GM18508 (cell line): ENCODE measurements around the gene TAGLN.

Experiments used
- ATAC-seq: cut with Tn5 transposase; IDR thresholded peaks from one replicate; pipeline ENCODE4 v1.9.1; 2021; ENCODE audit warnings: moderate number of reproducible peaks; ENCODE audit not compliant: insufficient read depth, unreplicated experiment

The TAGLN gene

DNA sequence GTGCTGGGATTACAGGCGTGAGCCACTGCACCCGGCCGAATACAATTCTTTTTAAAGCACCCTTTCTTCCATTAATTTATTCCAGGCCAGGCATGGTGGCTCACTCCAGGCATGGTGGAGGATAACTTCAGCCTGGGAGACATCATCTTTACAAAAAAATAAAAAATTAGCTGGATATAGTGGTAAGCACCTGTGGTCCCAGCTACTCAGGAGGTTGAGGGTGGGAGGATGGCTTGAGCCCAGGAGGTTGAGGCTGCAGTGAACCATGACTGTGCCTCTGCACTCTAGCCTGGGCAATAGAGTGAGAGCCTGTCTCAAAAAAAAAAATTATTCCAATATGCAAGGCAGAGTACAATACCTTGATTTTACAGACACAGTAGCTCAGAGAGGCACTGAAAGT is 11.4 kb downstream of the TAGLN start:
- no peak for ATAC-seq

DNA sequence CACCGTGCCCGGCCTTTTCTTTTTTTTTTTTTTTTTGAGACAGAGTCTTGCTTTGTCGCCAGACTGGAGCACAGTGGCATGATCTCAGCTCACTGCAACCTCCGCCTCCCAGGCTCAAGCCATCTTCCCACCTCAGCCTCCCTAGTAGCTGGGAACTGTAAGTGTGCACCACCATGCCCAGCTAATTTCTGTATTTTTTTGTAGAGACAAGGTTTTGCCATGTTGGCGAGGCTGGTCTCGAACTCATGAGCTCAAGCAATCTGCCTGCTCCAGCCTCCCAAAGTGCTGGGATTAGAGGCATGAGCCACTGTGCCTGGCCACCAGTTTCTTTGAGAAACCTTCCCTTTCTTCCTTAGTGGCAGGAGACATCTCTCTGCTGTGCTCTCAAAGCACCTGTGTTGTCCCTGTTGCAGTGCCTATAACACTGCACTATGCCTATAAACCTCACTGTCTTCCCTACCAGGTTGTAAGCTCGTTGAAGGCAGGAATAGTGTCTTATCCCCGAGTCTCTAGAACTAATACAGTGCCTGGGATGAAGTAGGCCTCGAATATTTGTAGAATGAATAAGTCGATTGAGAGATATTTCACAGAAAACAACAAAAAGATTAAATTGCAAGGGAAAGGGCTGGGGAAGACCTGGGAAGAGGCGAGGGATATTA is 13.7 kb downstream of the TAGLN start:
- no peak for ATAC-seq

DNA sequence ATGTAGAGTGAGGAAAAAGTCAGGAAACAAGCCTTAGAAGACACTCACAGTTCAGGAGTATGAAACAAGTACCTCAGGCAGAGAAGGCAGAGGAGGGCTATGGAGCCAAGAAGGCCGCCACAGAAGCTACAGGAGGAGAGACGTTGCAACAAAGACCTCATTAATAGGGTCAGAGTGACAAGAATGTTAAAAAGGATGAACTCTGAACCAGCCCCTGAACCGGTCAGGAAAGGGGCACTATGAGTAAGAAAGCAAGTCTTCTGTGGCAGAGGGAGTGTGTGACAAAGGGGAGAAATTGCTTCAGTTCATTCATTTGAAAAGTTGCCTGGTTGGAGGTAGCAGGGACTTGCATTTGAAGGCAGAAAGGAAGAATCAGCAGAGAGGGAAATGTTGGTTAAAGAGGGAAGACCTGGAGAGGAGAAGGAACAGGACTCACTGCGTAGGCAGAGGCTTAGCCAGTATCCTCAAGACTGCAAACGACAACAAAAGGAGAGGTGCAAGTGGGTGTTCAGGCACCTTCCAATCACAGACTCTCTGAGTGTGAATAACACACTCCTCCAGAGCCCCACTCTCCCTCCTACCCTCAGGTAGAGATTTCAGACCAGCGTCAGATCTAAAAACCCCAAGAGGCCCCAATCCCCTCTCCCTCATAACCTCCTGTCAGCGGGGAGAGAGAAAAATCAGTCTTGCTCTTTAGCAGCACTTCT is 15.4 kb downstream of the TAGLN start:
- no peak for ATAC-seq

- no peak for ATAC-seq
These were observed 18.2 kb downstream of the TAGLN start for GRCh38 chr11:117217141-117218084.

- no peak for ATAC-seq
These were observed 19.2 kb downstream of the TAGLN start for GRCh38 chr11:117218133-117218915.

DNA sequence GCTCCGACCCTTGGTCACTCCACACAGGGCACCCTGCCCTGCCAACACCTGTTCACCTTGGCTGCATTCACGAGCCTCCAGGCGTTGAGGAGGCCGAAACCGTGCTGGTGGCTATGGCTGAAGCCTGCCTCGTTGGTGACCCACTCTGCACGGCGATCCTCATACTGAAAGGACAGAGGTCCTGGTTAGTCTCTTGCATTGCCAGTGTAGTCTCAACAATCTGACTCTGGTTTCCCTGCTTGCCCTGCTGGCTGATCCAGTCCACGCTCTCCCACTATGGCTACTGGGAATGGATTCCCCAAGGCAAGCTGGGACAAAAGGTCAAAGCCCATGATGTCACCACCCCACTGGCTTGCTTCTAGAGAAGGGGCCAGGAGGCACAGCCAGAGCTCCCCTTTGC is 19.8 kb downstream of the TAGLN start:
- no peak for ATAC-seq

GRCh38 chr11:117219455-117219854 is 20.3 kb downstream of the TAGLN start:
- ATAC-seq, result no peak

DNA sequence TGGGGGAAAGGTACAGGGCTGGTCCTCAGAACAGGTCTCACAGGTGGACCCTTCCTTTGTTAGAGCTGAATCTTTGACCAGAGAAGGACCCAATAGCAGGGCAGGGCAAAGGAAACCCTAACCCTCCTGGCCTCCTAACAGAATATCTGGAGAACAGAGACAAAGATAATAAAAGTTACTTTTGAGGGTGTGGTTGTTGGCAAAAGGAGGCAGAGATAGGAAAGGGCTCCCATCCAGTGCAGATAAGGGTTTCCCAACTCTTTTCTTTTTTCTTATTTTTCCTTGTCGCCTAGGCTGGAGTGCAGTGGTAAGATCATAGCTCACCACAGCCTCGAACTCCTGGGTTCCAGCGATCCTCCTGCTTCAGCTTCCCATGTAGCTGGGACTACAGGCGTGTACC is 20.8 kb downstream of the TAGLN start:
- no peak for ATAC-seq

GRCh38 chr11:117220568-117220967 is 21.4 kb downstream of the TAGLN start:
- ATAC-seq, result no peak

DNA sequence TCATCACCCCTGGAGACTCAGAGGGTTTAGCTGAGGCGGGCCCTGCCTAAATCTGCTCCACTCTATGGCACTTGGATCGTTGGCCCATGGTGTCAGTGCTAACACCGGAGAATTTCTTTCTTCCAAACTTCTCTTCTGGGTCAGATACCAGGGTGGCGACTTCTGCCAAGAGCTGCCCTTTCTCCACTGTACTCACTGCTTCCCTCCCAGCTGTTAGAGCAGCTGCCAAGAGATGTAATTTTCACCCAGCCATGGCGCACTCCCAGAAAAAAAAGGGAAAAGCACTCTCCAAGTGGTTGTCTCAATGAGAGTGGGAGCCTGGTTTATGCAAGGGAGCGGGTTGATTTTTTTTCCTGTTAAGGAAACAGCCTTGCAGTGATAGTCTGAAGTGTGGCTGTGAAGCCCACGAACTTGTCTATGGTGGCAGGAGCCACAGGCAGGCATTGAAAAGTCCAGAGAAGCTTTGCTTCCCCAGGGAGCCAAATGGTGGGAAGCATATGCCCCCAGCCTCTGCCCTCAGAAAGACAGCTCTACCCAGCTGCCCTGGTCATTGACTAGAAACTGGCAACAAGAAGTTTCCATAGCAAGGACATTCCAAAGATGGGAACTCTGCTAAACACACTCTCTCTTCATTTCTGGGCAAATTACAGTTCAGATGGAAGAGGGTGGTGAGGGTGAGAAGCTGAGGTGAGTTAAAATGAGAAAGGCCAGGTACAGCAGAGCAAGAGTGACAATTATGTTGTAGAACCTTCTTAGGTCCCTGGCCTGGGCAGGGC is 22.0 kb downstream of the TAGLN start:
- no peak for ATAC-seq

DNA sequence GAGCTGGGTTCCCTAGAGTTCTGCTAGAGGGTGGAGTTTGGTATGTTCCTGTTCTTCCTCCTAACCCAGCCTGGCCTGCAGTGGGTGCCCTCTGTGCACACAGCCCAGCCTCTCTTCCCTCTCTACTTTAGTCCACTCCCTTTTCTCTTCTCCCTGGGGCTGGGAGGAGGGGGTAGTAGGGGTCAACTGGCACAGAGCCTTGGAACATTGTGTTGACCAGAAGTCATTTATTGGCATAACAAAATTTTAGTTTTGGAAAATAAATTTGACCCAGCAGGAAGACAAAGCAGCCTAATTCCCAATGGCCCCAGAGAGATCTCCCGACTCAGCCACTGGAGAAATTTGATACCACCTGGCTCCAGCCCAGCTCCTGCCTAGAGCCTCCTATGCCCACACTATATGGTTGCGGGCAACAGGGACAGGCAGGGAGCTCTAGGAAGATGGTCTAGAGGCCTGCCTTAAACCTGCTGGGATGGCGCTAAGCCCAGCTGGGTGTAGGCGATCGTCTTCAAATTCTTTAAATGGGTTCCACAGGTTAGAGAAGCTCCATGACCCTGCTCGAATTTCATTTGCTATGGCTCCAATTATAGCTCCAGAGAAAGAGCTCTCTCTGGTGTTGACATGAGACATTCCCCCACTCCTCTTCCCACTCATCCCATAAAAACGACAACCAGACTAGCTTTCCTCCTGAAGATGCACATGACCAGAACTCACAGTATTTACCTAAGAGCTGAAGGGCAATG is 22.8 kb downstream of the TAGLN start:
- ATAC-seq, result no peak

- no peak for ATAC-seq
These were observed 24.0 kb downstream of the TAGLN start for GRCh38 chr11:117222991-117223740.

- no peak for ATAC-seq
These were observed 24.8 kb downstream of the TAGLN start for GRCh38 chr11:117223741-117224689.

DNA sequence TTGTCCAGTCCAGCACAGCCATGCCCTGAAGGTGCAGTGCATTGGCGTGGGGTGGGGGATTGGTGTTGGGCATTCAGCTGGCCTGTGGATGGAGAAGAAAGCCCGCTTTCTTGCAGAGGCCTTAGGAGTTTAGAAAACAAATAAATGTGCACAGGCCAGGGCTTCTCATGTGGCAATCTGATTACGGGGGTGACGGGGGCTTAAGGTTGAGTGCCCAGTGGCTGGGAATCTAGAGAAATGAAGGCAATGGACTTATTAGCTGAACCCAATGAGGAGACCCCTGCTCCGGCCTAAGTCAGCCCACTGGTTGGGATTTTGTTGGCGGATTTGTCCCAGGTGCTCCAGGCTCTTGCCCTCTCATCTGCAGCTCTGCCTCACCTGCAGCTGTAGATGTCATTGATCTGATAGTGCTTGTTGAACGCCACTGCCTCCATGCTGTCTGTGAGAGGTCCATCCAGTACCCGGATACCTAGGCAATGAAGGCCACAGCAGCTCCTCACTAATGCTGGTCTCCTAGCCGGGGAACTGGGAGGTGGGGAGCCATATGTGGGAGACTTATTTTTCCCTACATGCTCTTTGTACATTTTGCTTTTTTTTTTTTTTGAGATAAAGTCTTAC is 26.5 kb downstream of the TAGLN start:
- ATAC-seq, result no peak

GRCh38 chr11:117226388-117227385 is 27.5 kb downstream of the TAGLN start:
- no peak for ATAC-seq
